Mesendoderm (in vitro differentiated cells): ENCODE measurements around the gene KITLG.
"Not testable (repeated sequence)": the region's sequence is repeated elsewhere in the genome, so short reads cannot be mapped to it uniquely, and the experiment has no call there.

Experiments
- DNase-seq: peaks from one replicate; pipeline ENCODE4 v3.0.0; 2013
- H2AK5ac ChIP-seq: 2 replicates; pipeline ENCODE4 v1.6.1; 2013; ENCODE audit warnings: low read length, inconsistent platforms
- H2BK120ac ChIP-seq: 2 replicates; pipeline ENCODE4 v1.6.1; 2013; ENCODE audit warnings: low read depth, mild to moderate bottlenecking, low read length, moderate library complexity, mixed read lengths
- H2BK15ac ChIP-seq: replicated peaks from 2 replicates; pipeline ENCODE4 v1.6.1; 2013; ENCODE audit warnings: low read depth, mild to moderate bottlenecking, moderate library complexity
- H2BK5ac ChIP-seq: 2 replicates; pipeline ENCODE4 v1.6.1; 2013; ENCODE audit warnings: low read length, inconsistent platforms
- H3K18ac ChIP-seq: 2 replicates; pipeline ENCODE4 v1.6.1; 2013; ENCODE audit warnings: mild to moderate bottlenecking, low read length, mixed read lengths
- H3K23ac ChIP-seq: one replicate; pipeline ENCODE4 v1.6.1; 2013; ENCODE audit warnings: low read length
- H3K27ac ChIP-seq: 2 replicates; pipeline ENCODE4 v1.5.1; 2013; ENCODE audit warnings: low read depth, mild to moderate bottlenecking, inconsistent platforms, low read length, moderate library complexity
- H3K27me3 ChIP-seq: 2 replicates; pipeline ENCODE4 v1.6.1; 2013; ENCODE audit warnings: low read length, control low read depth, mild to moderate bottlenecking, inconsistent platforms; ENCODE audit not compliant: insufficient read depth, poor library complexity
- H3K36me3 ChIP-seq: 2 replicates; pipeline ENCODE4 v1.6.1; 2013; ENCODE audit warnings: low read length, inconsistent platforms; ENCODE audit not compliant: control insufficient read depth, insufficient read depth
- H3K4ac ChIP-seq: one replicate; pipeline ENCODE4 v1.6.1; 2013; ENCODE audit warnings: low read depth, mild to moderate bottlenecking, low read length, moderate library complexity
- H3K4me1 ChIP-seq: 2 replicates; pipeline ENCODE4 v1.6.1; 2013; ENCODE audit warnings: low read depth, low read length, inconsistent platforms; ENCODE audit not compliant: control insufficient read depth
- H3K4me2 ChIP-seq: 2 replicates; pipeline ENCODE4 v1.6.1; 2013; ENCODE audit warnings: low read length
- H3K4me3 ChIP-seq: 2 replicates; pipeline ENCODE4 v1.5.1; 2013; ENCODE audit warnings: mild to moderate bottlenecking, low read length
- H3K56ac ChIP-seq: one replicate; pipeline ENCODE4 v1.6.1; 2013; ENCODE audit warnings: low read length
- H3K79me1 ChIP-seq: 2 replicates; pipeline ENCODE4 v1.6.1; 2013; ENCODE audit warnings: low read length, inconsistent platforms
- H3K79me2 ChIP-seq: 2 replicates; pipeline ENCODE4 v1.6.1; 2013; ENCODE audit warnings: mild to moderate bottlenecking, low read length; ENCODE audit not compliant: control insufficient read depth, insufficient read depth
- H3K9ac ChIP-seq: 2 replicates; pipeline ENCODE4 v1.6.1; 2013; ENCODE audit warnings: low read length, inconsistent platforms
- H4K5ac ChIP-seq: one replicate; pipeline ENCODE4 v1.6.1; 2013; ENCODE audit warnings: low read length
- H4K8ac ChIP-seq: one replicate; pipeline ENCODE4 v1.6.1; 2013; ENCODE audit warnings: low read depth, mild to moderate bottlenecking, control low read depth, low read length, moderate library complexity
- WGBS: extraction: QIAGEN DNeasy Blood & Tissue Kit; methylation state at CpG from one replicate; pipeline ENCODE4 v1.1.7; 2013; ENCODE audit warnings: low lambda C conversion rate, missing lambda C conversion rate; ENCODE audit not compliant: insufficient coverage; ENCODE audit errors: extremely low coverage; 5-methylcytosine and 5-hydroxymethylcytosine counted together

KITLG gene

GRCh38 chr12:88547949-88548348, 32.3 kb downstream of the KITLG start:
- not testable (repeated sequence) for H3K79me1 ChIP-seq, H2BK15ac ChIP-seq, H3K4ac ChIP-seq, H3K79me2 ChIP-seq, H3K18ac ChIP-seq, H3K4me3 ChIP-seq, H3K56ac ChIP-seq, DNase-seq, H3K36me3 ChIP-seq, H3K27ac ChIP-seq, H4K5ac ChIP-seq, H2BK5ac ChIP-seq, H3K23ac ChIP-seq, H3K4me1 ChIP-seq, H3K4me2 ChIP-seq, H4K8ac ChIP-seq, H2AK5ac ChIP-seq, H3K9ac ChIP-seq, H2BK120ac ChIP-seq, H3K27me3 ChIP-seq
- WGBS, result no CpG with 5 or more reads among the region's 7 CpGs

- H2BK120ac ChIP-seq, result no peak overlapping the region
- peaks cover 5% of the 10 kb centered on the region for H3K79me1 ChIP-seq
- no peak overlapping the region for H3K9ac ChIP-seq
- H3K18ac ChIP-seq, result no peak overlapping the region
- H4K8ac ChIP-seq, result no peak overlapping the region
- no peak overlapping the region for H4K5ac ChIP-seq
- no peaks in the 10 kb centered on the region for H3K36me3 ChIP-seq
- H3K27me3 ChIP-seq, result no peaks in the 10 kb centered on the region
- peaks cover 4% of the 10 kb centered on the region for H3K79me2 ChIP-seq
- no peaks in the 10 kb centered on the region for H3K4me1 ChIP-seq
- no peak overlapping the region for H3K4ac ChIP-seq
- no peak overlapping the region for H2BK15ac ChIP-seq
- H3K4me3 ChIP-seq, result no peak overlapping the region
- H3K23ac ChIP-seq, result no peak overlapping the region
- WGBS, result no CpG with 5 or more reads among the region's 2 CpGs
- H2BK5ac ChIP-seq, result no peak overlapping the region
- no peak for DNase-seq
- H3K56ac ChIP-seq, result no peak overlapping the region
- no peak overlapping the region for H2AK5ac ChIP-seq
- H3K4me2 ChIP-seq, result no peak overlapping the region
- no peak overlapping the region for H3K27ac ChIP-seq
Measured at GRCh38 chr12:88546853-88547252, 33.4 kb downstream of the KITLG start.

GRCh38 chr12:88546226-88546625, 34.0 kb downstream of the KITLG start:
- Histone ChIP-seq H2BK5ac (no peak overlapping the region), H3K4me2 (no peak overlapping the region), H4K8ac (no peak overlapping the region), H3K9ac (no peak overlapping the region), H2BK15ac (no peak overlapping the region), H3K18ac (no peak overlapping the region), H3K4ac (no peak overlapping the region), H3K27ac (no peak overlapping the region), H2BK120ac (no peak overlapping the region), H3K4me1 (no peaks in the 10 kb centered on the region), H3K56ac (no peak overlapping the region), H2AK5ac (no peak overlapping the region), H3K79me1 (peaks cover 1% of the 10 kb centered on the region), H3K4me3 (no peak overlapping the region), H3K79me2 (peaks cover 2% of the 10 kb centered on the region), H4K5ac (no peak overlapping the region), H3K27me3 (no peaks in the 10 kb centered on the region), H3K23ac (no peak overlapping the region), H3K36me3 (no peaks in the 10 kb centered on the region)
- no CpG with 5 or more reads among the region's 2 CpGs for WGBS
- DNase-seq, result no peak

GRCh38 chr12:88544991-88545980, 35.0 kb downstream of the KITLG start:
- H4K8ac ChIP-seq, result no peak overlapping the region
- no peak overlapping the region for H3K27ac ChIP-seq
- H3K4me1 ChIP-seq, result no peaks in the 10 kb centered on the region
- no peak overlapping the region for H2BK15ac ChIP-seq
- no peak overlapping the region for H3K4ac ChIP-seq
- WGBS, result no CpG with 5 or more reads among the region's 10 CpGs
- no peak overlapping the region for H3K18ac ChIP-seq
- no peak overlapping the region for H3K23ac ChIP-seq
- no peak overlapping the region for H2AK5ac ChIP-seq
- H2BK5ac ChIP-seq, result no peak overlapping the region
- H3K27me3 ChIP-seq, result no peaks in the 10 kb centered on the region
- H4K5ac ChIP-seq, result no peak overlapping the region
- H3K4me3 ChIP-seq, result no peak overlapping the region
- H3K79me2 ChIP-seq, result no peaks in the 10 kb centered on the region
- peaks cover 1% of the 10 kb centered on the region for H3K79me1 ChIP-seq
- DNase-seq, result no peak
- H2BK120ac ChIP-seq, result no peak overlapping the region
- no peaks in the 10 kb centered on the region for H3K36me3 ChIP-seq
- no peak overlapping the region for H3K9ac ChIP-seq
- no peak overlapping the region for H3K4me2 ChIP-seq
- no peak overlapping the region for H3K56ac ChIP-seq

GRCh38 chr12:88539893-88540292, 40.4 kb downstream of the KITLG start:
- WGBS, result no CpG with 5 or more reads among the region's 1 CpG
- no peak overlapping the region for H3K23ac ChIP-seq
- no peaks in the 10 kb centered on the region for H3K79me1 ChIP-seq
- no peak overlapping the region for H2BK5ac ChIP-seq
- no peak overlapping the region for H3K18ac ChIP-seq
- no peak overlapping the region for H4K8ac ChIP-seq
- H3K4me2 ChIP-seq, result no peak overlapping the region
- no peaks in the 10 kb centered on the region for H3K36me3 ChIP-seq
- no peak overlapping the region for H3K9ac ChIP-seq
- no peak overlapping the region for H3K56ac ChIP-seq
- H3K4me1 ChIP-seq, result no peaks in the 10 kb centered on the region
- H3K4ac ChIP-seq, result no peak overlapping the region
- H2AK5ac ChIP-seq, result no peak overlapping the region
- no peaks in the 10 kb centered on the region for H3K79me2 ChIP-seq
- H2BK120ac ChIP-seq, result no peak overlapping the region
- H3K27me3 ChIP-seq, result no peaks in the 10 kb centered on the region
- H2BK15ac ChIP-seq, result no peak overlapping the region
- no peak overlapping the region for H3K4me3 ChIP-seq
- DNase-seq, result no peak
- no peak overlapping the region for H3K27ac ChIP-seq
- H4K5ac ChIP-seq, result no peak overlapping the region
